ENCODE results near the gene PFDN2. TPM values are rescaled to one million over a fixed set of nuclear protein-coding genes. Genes with fewer than 3 reads are reported as not detected.
A peak's percentile ranks its signal among the peaks of the same experiment; 100 is the strongest.

PFDN2 gene
- total RNA-seq, 2 experiments from 2014 or later: 52.7 to 95.3 TPM

DNA sequence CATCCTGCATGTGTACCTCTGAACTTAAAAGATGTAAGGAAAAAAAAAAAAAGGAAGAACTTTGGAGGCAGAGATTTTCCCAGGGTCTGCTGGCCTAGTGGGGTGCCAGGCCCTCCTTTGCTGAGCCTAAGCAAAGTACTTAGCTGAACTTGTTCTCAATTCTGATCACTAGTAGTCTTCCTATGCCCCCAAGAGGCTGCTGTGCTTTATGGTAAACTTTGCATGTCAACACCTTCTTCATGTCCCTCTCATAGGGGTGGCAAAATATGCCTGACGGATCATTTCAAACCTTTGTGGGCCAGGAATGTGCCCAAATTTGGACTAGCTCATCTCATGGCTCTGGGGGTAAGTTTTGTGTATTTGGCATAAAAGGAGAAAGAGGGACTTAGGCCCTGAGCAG, 40.0 kb upstream of the PFDN2 start:
- Histone ChIP-seq H3K4me3 (ENCODE audit: low read depth, low read length, poor library complexity, severe bottlenecking) (no peak overlapping the region), H3K4me2 (ENCODE audit: low read length) (no peak overlapping the region), H4K20me1 (ENCODE audit: insufficient read depth, low read length) (no peaks in the 10 kb centered on the region), H3K9me2 (ENCODE audit: insufficient read depth, low read length) (no peaks in the 10 kb centered on the region), H3K9me3 (ENCODE audit: low read length) (no peaks in the 10 kb centered on the region), H3K36me3 (ENCODE audit: insufficient read depth, low read length) (peaks cover 22% of the 10 kb centered on the region; the same call in 1 of the 2 replicates), H3K4me1 (ENCODE audit: insufficient read depth, low read length, poor library complexity, severe bottlenecking) (peaks cover 30% of the 10 kb centered on the region), H3K79me2 (ENCODE audit: insufficient read depth, low read depth, low read length) (peaks cover 13% of the 10 kb centered on the region; the same call in 1 of the 2 replicates), H3K27ac (ENCODE audit: low read depth, low read length, poor library complexity, severe bottlenecking) (no peak overlapping the region), H2AFZ (ENCODE audit: low read length) (no peak overlapping the region)
- intact Hi-C loops (cut with micrococcal nuclease; ENCODE audit: unreplicated experiment): loop anchor here (5.0 kb wide), 1 partner anchor 161 kb away; no protein-coding TSS in a partner anchor
- no TSS peak for BruUV-seq (replicated peaks)
- CTCF ChIA-PET (ENCODE audit: unreplicated experiment): interaction anchor here (1.4 kb wide), 1 partner anchor 9 kb away, joined by 6 read pairs; the partner anchor contains the start of gene PPOX
- TF ChIP-seq EZH2phosphoT487 (IDR thresholded peaks at IDR 0.05; ENCODE audit: borderline replicate concordance, low read depth, low read length): no peak
- TF ChIP-seq, protein P1, sequence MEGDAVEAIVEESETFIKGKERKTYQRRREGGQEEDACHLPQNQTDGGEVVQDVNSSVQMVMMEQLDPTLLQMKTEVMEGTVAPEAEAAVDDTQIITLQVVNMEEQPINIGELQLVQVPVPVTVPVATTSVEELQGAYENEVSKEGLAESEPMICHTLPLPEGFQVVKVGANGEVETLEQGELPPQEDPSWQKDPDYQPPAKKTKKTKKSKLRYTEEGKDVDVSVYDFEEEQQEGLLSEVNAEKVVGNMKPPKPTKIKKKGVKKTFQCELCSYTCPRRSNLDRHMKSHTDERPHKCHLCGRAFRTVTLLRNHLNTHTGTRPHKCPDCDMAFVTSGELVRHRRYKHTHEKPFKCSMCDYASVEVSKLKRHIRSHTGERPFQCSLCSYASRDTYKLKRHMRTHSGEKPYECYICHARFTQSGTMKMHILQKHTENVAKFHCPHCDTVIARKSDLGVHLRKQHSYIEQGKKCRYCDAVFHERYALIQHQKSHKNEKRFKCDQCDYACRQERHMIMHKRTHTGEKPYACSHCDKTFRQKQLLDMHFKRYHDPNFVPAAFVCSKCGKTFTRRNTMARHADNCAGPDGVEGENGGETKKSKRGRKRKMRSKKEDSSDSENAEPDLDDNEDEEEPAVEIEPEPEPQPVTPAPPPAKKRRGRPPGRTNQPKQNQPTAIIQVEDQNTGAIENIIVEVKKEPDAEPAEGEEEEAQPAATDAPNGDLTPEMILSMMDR (conservative IDR thresholded peaks at IDR 0.05; ENCODE audit: low read length): peak; percentile 37; the same call in 1 of the 2 replicates
- no peak for DNase-seq (ENCODE audit: low spot score)
- POLR2A ChIA-PET: interaction anchor here (0.9 to 1.6 kb wide), 5 partner anchors 8 to 88 kb away, joined by 3 to 6 read pairs (median 4); partner anchors contain the start of gene ARHGAP30

DNA sequence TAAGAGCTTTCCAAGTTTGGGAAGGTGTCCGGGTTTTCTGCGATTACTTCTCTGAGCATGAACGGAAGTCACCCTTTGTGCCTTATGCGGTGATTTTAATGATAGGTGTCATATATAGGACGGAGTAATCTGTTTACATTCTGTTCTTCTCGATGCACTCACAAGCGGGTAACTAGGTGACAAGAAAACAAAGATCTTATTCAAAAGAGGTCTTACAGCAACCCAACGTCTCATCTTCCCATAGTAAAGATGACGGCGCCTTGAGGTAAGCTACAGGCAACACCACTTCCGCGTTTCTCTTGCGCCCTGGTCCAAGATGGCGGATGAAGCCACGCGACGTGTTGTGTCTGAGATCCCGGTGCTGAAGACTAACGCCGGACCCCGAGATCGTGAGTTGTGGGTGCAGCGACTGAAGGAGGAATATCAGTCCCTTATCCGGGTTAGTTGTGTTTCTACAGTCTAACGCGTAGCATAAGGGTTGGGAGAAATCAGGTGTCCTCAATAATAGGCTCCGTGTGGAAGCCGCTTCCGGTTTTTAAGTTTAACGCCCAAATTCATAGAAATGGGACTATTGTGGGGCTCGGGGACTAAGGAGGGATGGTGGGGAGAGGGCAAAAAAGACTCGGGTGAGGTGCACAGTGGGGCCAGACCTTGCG, 36.0 kb upstream of the PFDN2 start, which contains the start of gene UFC1:
UFC1 (plus strand) TSS at position 297 of the 656 bp plus-strand sequence; CDS start at position 317, 20 bp downstream.
- H3K4me2 ChIP-seq (ENCODE audit: low read length): peak within 1 kb of the TSS; percentile 67
- H3K4me1 ChIP-seq (ENCODE audit: insufficient read depth, low read length, poor library complexity, severe bottlenecking): peaks cover 20% of the 10 kb centered on the region
- H3K9me3 ChIP-seq (ENCODE audit: low read length): no peaks in the 10 kb centered on the region
- TF ChIP-seq, protein P1 (conservative IDR thresholded peaks at IDR 0.05; ENCODE audit: low read length): no peak
- no peak for TF ChIP-seq EZH2phosphoT487 (IDR thresholded peaks at IDR 0.05; ENCODE audit: borderline replicate concordance, low read depth, low read length)
- peak within 1 kb of the TSS; percentile 92 for H2AFZ ChIP-seq (ENCODE audit: low read length)
- BruUV-seq (replicated peaks): TSS peak; percentile 99
- ChIA-PET POLR2A (interaction anchor here (0.6 to 2.8 kb wide), 10 partner anchors 8 to 348 kb away, joined by 3 to 18 read pairs (median 4); partner anchors contain the start of genes ARHGAP30 and PPOX), CTCF (ENCODE audit: unreplicated experiment) (no interaction called here)
- peak within 1 kb of the TSS; percentile 73 for H3K4me3 ChIP-seq (ENCODE audit: low read depth, low read length, poor library complexity, severe bottlenecking)
- H3K79me2 ChIP-seq (ENCODE audit: insufficient read depth, low read depth, low read length): peaks cover 9% of the 10 kb centered on the region; the same call in 1 of the 2 replicates
- H4K20me1 ChIP-seq (ENCODE audit: insufficient read depth, low read length): no peaks in the 10 kb centered on the region
- H3K27ac ChIP-seq (ENCODE audit: low read depth, low read length, poor library complexity, severe bottlenecking): peak within 1 kb of the TSS; percentile 79
- DNase-seq (ENCODE audit: low spot score): peak; percentile 95
- H3K36me3 ChIP-seq (ENCODE audit: insufficient read depth, low read length): peaks cover 16% of the 10 kb centered on the region; the same call in 1 of the 2 replicates
- intact Hi-C loops (cut with micrococcal nuclease; ENCODE audit: unreplicated experiment): loop anchor here (2.0 kb wide), 1 partner anchor 85 kb away; the partner anchor contains the start of gene ARHGAP30
- no peaks in the 10 kb centered on the region for H3K9me2 ChIP-seq (ENCODE audit: insufficient read depth, low read length)

All from OCI-LY7 (cell line).